GM03348 (cell line): ENCODE results near the gene RHOV.

Source experiments
- DNase-seq: peaks from one replicate; pipeline ENCODE4 v3.0.0; 2012; ENCODE audit warnings: low spot score

The RHOV gene, protein sequence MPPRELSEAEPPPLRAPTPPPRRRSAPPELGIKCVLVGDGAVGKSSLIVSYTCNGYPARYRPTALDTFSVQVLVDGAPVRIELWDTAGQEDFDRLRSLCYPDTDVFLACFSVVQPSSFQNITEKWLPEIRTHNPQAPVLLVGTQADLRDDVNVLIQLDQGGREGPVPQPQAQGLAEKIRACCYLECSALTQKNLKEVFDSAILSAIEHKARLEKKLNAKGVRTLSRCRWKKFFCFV

GRCh38 chr15:40873694-40874561 is at the start of gene RHOV:
Gene RHOV, minus strand, starts transcription at chr15:40874234. Its CDS starts 95 bp downstream, at chr15:40874139.
- DNase-seq, result peak; percentile 73

GRCh38 chr15:40923551-40923950 is 49.5 kb upstream of the RHOV start:
- no peak for DNase-seq

GRCh38 chr15:40922608-40923005 is 48.6 kb upstream of the RHOV start:
- DNase-seq, result no peak

GRCh38 chr15:40921949-40922607 is 48.0 kb upstream of the RHOV start:
- no peak for DNase-seq

DNA sequence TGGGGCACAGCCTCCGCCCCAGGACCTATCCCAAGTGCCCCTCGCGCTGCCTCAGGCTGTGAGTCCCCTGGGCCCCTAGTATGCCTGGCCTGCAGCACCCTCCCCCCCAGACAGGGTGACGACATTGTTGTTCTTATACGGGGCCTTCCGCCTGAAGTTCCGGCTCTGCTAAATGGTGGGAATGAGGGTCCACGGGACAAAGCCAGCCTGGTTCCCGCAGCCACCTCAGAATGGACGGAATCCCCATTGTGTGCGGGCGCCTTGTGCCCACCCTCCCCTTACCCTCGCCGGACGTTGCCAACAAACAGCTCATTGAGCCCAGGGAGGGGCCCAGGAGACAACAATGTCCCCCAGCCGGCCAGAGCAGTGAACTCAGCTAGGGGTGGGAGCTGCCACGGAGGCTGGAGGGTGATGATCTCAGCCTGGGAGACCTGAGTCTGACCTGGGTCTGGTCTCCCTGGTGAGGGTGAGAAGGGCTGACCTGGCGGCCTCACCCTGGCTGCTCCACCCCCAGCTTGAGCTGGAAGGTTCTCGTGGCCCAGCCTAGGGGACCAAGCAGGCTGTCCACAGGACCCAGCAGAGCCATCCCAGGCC is 44.9 kb upstream of the RHOV start:
- no peak for DNase-seq

GRCh38 chr15:40918146-40918798 is 44.2 kb upstream of the RHOV start:
- no peak for DNase-seq

GRCh38 chr15:40917585-40917984 is 43.6 kb upstream of the RHOV start:
- DNase-seq, result no peak

GRCh38 chr15:40915679-40916078 is 41.6 kb upstream of the RHOV start:
- DNase-seq, result no peak

- DNase-seq, result no peak
Observed at GRCh38 chr15:40915116-40915661, 41.2 kb upstream of the RHOV start.

GRCh38 chr15:40914486-40914885 is 40.5 kb upstream of the RHOV start:
- DNase-seq, result no peak

DNA sequence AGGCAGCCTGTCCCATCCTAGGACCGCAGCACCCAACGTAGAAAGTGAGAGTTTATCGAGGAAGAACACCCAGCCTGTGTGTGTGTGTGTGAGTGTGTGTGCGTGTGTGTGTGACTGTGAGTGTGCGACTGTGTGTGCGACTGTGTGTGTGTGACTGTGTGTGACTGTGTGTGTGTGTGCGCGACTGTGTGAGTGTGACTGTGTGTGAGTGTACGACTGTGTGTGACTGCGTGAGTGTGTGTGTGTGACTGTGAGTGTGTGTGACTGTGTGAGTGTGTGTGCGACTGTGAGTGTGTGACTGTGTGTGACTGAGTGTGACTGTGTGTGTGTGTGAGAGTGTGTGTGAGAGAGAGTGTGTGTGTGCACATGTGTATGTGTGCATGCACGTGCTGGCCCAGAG is 40.0 kb upstream of the RHOV start:
- DNase-seq, result no peak

GRCh38 chr15:40912478-40912877 is 38.4 kb upstream of the RHOV start:
- DNase-seq, result no peak

GRCh38 chr15:40911693-40912092 is 37.7 kb upstream of the RHOV start:
- no peak for DNase-seq

- no peak for DNase-seq
Observed at GRCh38 chr15:40911141-40911540, 37.1 kb upstream of the RHOV start.

DNA sequence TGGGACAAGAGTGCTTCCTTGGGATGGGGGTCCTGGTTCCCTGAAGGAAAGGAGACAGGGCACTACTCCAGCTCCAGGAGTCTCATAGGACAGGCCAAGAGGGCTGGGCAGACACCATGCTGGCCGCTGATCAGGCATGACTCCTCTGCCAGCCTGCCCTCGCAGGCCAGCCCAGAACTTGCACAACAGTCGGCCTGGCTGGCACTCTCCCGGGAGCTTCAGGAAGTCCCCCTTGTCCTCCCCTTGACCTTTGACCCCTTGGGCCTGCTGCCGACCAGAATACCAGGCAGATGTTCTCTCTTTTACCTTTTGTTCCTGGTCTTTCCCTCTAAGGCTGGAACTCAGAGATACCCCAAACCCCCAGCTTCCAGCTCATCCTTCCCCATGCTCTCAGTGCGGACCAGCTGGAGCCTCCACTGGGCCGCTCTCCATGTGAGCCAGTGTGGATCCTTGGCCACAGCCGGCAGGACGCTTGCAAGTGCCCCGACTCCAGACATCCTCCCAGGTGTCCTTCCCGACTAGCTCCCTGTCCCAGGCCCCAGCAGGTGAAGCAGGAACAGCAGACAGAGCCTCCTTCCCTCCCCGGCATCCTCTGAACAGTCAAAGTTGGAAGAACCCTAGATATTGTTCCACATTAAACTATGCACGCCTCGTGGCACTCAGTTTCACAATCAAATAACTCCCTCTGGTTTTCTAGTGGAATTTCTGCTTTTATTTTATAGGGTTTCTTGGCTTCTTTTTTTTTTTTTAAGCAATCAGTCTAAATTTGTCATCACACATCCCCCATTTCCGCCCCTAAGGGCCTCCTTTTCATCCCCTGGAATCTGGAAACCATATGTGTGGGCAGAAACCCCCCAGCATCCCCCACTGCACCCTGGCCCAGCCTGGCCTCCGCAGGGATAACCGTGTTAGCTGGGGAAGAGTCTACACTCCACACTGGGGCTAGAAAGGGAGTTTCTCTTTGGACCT is 35.9 kb upstream of the RHOV start:
- DNase-seq, result peak; percentile 55

DNA sequence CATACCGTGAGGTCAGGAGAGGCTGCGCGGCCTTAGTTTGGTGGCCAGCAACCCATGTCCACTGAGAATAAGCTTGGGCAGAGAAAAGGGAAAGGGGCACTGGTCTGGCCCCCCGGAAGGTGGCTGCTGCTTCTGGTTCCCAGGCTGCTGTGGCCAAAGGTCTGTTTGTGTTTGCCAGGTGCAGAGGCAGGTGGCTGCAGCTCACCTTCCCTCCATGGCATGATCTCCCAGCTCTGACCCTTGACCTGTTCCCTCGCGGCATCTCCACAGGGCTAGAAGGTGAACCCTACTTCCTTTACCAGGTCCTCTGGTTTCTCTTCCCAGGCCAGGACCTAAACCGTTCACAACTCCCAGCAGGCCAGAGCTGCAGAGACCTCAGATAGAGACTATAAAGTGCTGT is 34.1 kb upstream of the RHOV start:
- no peak for DNase-seq

DNA sequence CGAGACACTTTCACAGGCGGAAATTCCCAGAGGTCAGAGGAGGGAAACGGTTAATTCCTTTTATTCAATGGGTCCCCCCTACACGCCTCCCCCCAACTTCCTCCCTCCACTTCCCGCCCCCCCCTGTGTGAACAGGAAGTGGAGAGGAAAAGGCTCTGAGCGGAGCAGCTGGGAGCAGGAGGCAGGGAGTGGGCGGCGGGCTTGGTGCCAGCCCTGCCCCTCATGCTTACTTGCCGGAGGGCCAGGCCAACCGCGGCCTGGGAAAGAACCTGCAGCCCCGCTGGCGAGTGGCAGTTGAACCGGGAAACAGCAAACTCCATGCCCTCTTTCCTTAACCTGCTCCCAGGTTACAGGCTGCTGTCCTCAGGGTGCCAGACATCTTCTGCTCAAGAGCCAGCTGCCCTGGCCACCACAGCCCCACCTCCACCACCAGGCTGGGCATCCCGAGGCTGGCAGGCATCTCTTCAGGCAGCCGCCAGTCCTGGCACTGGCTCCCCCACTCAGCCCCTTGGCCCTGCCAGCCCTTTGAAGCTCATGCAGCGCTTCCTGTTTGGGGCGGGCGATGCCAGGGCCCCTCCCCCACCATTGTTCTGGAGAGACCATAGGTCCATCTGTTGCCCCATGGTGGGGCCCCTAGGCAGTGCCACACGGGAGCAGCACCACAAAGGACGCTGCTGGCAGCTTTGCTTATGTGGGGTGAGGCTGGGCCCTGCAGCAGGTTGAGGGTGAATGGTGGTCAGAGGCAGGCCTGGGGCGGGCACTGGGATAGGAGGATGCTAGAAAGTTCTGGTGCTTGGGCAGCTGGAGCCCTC is 33.2 kb upstream of the RHOV start:
- DNase-seq, result no peak

DNA sequence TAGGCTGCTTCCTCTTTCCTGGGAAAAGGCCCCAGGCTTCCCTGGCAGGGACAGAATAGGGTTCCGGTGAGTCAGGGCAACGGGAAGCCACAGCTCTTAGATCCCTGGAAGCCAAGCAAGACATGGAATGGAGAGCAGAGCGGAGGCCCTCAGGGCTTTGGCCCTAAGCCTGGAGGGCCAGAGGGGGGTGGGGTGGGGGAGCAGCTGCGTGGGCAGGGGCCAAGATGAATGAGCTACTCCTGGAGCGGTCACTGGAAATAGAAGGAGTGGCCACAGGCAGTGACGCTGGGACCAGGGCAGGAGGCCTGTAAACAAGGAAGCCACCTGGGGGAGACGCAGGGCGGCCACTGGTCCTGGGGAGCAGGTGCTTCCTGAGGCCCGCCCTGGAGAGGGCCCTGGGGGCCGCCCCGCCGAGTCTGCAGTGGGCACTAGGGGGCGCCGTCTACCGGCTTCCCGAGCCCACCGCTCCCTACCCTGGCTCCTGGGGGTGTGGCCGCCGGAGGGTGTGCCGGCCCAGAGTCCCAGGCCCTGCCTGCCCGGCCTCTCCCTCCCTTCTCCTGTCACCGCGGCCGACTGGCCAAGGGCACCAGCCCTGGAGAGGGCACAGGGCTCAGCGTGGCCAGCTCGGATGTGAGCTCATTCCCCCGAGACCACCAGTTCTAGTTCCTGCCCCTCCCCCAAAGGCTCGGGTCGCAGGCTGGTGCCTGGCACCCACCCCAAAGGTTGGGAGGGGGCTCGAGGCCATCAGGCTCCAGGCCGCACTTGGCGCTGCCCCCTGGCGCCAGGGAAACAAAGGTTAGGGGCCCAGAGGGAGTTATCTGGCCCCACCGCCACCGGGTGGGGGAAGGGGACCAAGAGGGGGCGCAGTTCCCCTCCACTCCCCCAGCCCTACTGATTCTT is 32.3 kb upstream of the RHOV start:
- DNase-seq, result peak; percentile 94
